SKM-1 treated with dmso at 0.1 percent for 144 hours (cell line): ENCODE results near the gene BTN2A1.

Source experiments
- DNase-seq: peaks from one replicate; lab custom pipeline; 2025; ENCODE audit not compliant: unreplicated experiment; lab: John Stamatoyannopoulos, UW

Gene BTN2A1

DNA sequence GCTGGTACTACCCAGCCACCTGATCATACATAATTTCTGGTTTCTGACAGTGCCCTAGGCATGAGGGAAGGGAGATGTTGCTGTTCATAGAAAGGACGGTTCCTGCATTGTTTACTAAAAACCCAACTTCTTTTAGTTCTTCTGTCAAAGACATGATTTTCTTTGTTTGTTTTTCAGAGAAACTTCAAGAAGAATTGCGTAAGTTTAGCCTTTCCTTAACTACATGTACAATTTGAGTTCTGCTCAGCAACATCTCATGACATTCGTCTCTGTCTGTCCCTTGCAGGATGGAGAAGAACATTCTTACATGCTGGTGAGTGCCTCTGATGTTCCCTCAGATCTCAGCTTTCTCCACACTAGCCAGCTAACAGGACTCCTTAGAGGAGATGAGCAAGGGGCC, 8.0 kb downstream of the BTN2A1 start:
- no peak for DNase-seq

DNA sequence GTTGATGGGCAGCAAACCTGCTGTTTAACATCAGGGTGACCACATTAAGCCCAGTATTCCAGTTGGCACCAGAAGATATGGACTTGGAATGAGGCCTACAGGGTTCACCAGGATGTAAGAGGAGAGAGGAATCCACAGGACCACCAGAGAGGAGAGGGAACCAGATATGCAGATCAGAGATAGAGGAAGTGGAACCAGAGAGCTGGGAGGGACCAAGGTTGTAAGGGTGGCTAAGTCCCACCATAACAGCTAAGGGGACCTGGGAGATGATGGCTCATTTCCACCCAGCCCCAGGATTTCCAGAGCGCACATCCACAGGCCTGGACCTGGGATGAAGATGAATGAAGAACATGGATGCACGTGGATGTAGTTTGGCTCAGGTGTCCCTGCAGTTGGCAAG, 11.1 kb downstream of the BTN2A1 start:
- no peak for DNase-seq

DNA sequence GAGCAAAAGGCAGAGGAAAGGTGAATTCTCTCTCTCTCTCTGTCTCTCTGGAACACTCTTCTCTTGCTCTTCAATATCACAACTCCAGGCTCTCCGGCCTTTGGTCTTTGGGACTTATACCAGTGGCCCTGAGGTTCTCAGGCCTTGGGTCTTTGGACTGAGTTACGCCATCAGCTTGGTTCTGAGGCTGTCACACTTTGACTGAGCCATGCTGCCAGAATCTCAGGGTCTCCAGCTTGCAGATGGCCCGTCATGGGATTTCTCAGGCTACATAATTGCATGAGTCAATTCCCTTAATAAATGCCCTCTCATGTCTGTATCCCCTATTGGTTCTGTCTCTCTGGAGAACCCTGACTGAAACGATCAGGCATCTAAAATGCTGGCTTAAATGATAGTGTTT, 12.9 kb downstream of the BTN2A1 start:
- no peak for DNase-seq

DNA sequence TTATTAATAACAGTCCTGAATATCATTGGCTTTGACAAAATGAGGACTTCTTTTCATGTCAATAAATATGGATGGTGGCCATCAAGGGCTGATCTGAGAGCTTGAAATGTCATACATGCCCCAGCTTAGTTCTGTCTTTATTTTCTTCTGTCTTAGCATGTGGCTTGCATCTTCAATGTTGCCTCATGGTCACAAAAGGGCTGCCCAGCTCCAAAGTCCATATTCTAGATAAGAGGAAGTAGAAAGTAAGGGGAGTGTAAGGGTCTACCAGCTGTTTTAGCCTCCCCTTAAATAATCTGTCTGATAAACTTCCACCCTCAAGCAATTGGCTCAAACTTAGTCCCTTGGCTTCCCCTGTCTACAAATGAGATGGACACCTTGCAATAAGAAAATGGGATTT, 14.2 kb downstream of the BTN2A1 start:
- DNase-seq, result no peak

DNA sequence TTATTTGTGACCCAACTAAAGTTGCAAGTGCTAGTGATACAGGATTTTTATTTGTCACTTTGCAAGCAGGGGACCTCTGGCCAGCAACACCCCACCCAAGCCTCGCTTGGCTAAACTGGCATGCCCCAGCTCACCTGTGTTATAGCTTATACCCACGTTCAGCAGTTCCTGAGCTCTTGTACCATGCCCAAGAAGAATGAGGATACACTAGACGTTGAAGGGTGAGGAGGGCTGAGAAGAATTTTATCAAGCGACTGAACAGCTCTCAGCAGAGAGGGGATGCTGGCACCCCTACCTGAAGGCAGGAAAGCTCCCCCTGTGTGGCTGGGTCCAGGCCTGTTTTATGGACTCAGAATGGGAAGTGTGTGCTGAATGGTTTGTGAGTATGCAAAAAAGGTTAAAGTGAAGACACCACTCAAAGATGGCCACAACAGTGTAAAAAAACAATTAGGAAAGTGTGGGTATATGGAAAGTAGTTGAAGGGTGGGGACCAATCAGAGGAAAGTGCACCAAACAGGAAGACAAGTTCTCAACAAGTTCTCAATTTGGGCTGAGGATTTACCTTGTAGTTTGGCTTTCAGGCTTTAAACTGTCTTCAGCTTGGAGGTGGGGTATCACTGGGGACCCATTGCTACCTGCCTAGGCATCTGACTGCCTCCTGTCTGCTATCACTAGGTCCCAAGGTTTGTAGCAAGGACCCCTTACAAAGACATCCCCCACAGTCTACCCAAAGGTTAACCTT, 15.0 kb downstream of the BTN2A1 start:
- DNase-seq, result no peak

DNA sequence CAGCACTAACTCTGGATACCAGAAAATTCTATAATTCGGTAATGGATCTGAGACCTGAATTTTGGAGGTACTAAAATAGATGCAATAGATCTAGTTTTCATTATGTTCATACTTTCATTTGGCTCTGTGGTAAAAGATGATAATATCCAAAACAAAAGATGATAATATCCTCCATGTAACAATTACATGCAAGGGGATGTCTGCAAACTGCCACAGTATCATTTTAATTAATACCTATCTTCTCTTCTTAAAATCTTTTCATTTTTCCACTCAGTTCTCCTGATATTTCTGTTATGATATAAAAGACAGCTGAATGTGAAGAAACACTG, 15.6 kb downstream of the BTN2A1 start:
- DNase-seq, result no peak

DNA sequence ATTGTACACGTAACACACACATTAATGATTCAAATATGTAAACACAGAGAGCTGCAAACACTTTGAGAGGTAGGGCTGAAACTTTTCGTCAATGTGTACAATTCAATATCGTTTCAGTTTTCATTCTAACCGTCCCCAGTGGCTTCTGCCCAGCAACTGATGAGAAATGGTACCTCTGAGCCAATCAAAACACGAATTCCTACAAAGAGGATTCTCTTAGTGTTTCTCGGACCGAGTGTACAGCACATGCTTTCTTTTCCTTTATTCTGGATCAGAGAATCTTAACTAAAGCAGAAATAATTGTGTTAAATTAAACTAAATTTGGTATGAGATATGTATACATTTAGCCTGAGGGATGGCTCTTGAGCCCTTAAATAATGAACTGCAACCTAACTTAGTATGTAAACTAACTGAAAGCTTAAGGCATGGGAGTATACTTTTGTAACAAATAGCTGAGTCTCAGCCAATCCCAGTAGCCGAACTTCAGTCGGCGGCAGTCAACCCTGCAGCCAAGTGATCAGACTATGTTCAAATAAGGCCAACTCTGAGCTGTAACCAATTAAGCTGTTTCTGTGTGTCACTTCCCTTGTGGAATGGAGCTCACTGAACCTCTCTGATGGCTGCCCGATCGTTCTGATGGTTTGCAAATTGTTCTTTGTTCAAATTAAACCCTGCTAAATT, 16.1 kb downstream of the BTN2A1 start:
- DNase-seq, result peak; percentile 93

DNA sequence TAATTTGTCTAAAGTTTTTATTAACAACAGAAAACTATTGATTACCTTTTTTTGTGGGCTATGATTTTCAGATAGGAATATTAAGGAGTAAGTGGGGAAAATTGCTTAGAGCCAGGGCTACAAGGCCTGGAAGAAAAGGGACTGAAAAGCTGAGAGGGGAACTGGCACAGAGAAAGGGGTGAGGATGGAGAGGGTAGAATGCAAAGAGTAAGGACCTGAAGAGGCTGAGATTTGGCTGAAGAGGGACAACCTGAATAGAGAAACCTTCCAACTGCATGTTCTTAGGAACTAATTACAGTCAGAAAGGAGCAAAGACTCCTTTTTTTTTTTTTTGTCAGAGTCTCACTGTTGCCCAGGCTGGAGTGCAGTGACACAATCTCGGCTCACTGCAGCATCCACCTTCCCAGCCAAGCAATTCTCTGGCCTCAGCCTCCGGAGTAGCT, 16.7 kb downstream of the BTN2A1 start:
- DNase-seq, result no peak

DNA sequence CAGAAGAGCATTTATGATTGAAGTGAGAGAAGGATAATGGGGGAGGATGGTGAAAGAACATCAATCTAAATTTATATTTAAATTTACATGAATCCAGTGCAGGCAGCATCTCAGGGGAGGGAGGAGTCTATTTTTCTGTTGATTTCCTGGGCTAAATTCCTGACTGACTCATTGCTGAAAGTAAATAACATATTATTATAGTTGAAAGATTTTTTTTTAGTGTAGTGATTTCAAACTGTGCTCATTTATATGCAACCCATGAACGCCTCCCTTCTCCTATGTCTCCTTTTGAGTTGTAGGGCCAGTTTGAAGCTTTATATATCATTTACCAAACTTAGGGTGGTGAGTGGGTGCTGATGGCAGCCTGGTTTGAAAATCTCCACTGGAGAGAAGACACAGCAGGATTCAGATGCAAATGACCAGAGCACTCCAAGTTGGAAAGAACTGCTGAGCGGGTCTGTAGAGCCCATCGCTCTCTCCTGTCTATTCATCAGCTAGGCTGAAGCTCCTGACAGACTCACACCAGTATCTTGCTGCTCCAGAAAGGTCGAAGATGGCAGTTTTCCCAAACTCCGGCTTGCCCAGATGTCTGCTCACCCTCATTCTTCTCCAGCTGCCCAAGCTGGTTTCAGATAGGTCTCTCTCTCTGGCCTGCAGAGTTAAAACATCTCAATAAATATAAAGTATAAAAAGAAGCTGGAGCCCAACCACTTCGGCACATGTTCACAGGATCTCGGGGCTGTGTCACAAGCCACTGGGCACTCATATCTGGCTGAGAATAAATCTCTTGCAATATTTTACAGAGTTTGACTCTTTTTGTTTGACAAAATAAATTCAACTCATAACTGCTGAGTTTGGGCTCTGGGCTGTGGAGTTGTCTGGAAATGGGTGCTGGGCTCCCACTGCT, 18.3 kb downstream of the BTN2A1 start:
- no peak for DNase-seq

DNA sequence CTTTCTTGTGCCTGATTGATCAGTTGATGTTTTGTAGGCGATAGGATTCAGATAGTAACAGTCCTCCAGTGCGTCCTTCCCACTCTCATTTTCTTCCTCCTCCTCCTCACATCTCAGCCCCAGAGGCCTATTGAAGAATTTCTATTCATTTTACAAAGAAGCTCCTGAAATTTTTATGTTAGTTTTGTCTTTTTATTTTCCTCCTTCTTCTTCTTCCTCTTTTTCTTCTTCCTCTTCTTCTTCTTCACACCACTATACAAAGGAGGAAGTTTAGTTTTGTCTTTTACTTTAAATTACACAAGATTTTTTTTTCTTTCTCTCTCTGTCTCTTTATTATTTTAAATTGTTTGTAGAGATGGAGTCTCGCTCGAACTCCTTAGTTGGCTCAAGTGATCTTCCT, 19.1 kb downstream of the BTN2A1 start:
- peak; percentile 83 for DNase-seq

DNA sequence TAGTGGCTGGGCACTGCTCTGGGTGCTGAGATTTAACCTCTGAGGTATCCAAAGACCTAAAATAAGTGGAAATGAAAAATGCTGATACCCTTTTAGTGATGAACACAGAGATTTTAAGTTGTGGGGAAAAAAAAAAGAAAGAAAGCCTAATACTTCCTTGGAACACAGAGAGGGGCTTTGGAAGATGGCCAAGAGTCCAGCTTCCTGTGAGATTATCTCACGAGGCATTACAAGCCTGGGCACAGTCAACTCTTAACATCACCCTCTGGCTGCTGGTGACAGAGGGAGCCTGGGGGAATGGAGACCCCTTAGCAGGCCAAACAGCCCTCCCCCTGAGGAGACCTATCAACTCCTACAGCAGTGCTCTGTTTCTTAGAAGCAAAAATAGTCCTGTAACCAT, 19.7 kb downstream of the BTN2A1 start:
- DNase-seq, result no peak

DNA sequence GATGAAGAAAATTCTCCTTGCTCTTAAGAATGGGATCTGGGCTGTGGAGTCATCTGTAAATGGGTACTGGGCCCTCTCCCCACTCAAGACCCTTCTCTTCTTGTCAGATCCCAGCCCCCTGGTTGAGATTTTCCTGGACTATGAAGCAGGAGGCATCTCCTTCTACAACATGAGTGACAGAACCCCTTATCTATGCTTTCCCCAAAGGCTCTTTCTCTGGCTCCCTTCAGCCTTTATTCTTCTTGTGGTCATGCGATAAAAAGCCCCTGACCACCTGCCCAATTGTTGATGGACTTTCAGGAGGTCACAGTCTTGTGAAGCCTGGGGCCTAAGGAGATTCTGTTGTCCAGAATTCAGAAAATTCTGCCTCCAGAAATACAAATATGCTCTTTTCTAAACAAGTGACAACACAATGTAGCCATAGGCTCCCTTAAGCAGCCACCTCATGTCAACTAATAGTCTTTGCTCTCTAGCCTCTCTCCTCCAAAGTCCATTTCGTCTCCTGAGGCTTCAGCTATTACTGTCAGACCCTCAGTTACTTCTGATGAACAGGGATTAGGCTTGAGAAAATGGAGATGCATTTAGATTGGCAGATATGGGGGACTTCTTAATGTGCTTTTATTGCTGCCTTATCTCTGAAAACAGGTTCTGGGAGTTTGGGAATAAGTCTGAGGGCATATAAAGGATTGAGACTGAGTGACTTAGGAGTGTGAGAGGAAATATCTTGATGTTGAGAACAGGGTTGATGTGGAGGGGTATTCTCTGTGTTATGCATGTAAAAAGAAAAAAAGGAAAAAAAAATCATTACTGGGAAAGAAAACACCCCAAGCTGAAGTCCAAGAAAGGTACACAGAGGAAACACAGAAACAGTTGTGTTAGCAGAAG, 20.6 kb downstream of the BTN2A1 start:
- no peak for DNase-seq

DNA sequence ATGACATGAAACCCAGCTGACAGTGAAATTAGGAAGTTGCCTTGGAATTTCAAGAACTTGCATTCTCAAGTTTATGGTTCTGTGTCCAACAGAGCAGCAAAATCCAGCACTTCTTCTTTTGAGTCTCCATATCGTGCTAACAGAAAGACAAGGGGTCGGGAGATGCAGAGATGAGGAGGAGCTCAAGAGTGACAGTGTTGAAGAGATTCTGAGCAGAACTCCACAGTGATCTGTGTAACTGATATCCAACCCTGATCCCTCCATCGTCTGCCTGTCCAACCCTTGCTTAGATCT, 21.2 kb downstream of the BTN2A1 start:
- peak; percentile 76 for DNase-seq

DNA sequence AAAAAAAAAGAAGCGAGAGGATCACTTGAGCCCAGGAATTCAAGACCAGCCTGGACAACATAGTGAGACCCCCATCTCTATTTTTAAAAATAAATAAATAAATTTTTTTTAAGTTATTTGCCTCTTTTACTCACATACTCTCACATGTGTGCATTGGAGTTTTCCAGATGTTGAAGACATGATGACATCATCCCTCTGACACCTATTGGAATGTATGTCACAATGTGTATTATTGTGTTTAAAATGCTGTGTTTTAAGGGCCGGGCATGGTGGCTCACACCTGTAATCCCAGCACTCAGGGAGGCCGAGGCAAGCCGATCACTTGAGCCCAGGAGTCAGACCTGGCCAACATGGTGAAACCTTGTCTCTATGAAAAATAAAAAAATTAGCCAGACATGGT, 24.6 kb downstream of the BTN2A1 start:
- DNase-seq, result no peak

DNA sequence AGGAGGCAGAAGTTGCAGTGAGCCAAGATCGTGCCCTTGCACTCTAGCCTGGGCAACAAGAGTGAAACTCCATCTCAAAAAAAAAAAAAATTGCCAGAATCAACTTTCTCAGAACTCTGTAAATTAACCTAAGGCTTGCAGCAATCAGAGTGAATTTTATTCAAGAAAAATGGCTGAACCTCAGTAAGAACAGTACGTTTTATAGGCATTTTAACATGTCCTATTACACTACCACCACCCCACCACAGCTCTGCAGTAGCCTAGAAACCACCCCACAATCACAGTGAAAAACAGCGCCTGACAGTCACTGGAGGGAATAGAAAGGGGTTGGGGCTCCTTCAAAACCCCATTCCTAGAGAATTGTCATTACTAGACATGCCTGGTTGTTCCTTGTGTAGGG, 26.0 kb downstream of the BTN2A1 start:
- no peak for DNase-seq

DNA sequence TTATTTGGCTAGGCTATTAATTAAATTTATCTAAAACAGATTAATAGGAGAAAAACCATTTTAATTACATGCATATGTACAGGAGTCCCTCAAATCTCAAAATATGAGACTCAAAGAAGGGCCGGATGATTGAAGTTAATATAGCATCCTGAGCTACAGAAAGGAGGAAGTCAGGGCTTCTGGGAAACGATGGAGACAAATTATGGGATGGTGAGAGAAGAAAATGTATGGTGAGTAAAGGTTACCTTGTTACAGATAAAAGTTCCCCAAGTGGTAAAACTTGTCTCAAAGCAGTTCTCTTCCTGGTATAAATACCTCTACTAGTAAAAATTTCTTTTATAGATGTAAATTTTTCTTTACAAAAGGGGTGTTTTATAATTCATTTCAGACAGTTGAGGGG, 26.4 kb downstream of the BTN2A1 start:
- no peak for DNase-seq

DNA sequence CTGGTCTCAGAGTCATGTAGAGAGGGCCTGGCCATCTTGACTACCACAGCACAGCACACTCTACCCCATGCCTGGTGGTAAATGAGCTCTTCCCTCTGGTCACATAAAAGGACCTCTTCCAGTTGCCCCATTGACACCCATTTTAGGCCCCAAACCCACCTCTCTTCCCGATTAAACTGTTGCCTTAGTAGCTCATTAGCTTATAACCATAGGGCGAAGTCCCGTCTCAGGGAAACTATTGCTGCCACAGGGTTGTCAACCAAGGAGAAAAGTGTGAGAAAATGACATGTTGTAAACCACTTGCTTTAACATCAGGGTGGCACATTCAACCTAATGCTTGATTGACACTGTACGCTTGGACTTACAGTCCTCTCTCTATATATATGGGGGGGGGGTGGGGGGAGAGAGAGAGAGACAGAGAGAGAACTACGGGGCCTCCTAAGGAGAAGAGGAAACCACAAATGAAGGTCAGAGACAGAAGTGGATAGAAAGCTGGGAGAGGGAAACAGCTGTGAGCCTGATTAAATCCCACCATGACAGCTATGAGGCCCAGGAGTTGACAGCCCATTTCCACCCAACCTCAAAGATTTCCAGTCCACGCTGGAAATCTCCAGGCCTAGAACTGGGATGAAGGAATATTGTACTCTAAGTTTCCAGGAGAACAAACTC, 27.5 kb downstream of the BTN2A1 start:
- DNase-seq, result no peak

DNA sequence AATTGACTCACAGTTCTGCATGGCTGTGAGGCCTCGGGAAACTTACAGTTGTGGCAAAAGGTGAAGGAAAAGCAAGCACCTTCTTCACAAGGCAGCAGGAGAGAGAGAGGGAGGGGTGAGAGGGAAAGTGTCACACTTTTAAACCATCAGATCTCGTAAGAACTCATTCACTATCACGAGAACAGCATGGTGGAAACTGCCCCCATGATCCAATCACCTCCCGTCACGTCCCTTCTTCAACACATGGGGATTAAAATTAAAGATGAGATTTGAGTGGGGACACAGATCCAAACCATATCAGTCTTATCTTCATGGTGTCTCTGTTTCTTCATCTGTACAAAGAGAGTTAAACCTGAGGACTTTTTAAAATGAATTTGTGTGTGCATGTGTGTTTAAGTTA, 28.6 kb downstream of the BTN2A1 start:
- DNase-seq, result no peak

DNA sequence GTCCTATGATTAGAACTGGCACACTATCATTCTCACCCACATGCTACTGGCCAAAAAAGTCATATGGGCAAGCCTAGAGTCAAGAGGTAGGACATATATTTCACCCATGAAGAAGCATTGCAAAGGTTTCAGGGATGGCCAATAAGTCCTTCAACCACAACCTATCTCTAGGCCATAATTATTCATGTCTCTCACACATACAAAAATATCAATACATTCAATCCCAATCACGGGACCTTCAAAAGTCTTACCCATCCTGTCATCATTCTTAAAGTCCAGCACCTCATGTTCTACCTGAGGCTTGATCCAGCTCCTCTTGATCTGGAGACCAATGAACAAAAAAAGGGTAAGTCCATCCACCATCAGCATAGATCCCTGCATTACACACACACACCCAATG, 29.7 kb downstream of the BTN2A1 start:
- DNase-seq, result no peak
